ENCODE data around the gene MAN1B1. TPM values are rescaled to one million over a fixed set of nuclear protein-coding genes. Genes with fewer than 3 reads are reported as not detected.
"Not testable (repeated sequence)": the region's sequence is repeated elsewhere in the genome, so short reads cannot be mapped to it uniquely, and the experiment has no call there.

The MAN1B1 gene
- total RNA-seq, 1 experiment from 2014 or later = 46.5 TPM

- H3K9me3 Mint-ChIP-seq (ENCODE audit: unreplicated experiment); DNase-seq (ENCODE audit: unreplicated experiment); H3K36me3 Mint-ChIP-seq (ENCODE audit: insufficient read depth, unreplicated experiment); BruUV-seq (replicated peaks); H3K4me3 Mint-ChIP-seq (ENCODE audit: unreplicated experiment); H3K27me3 Mint-ChIP-seq (ENCODE audit: insufficient read depth, unreplicated experiment); H3K27ac Mint-ChIP-seq (ENCODE audit: low read depth, unreplicated experiment); intact Hi-C loops (cut with micrococcal nuclease): not testable (repeated sequence)
- POLR2A ChIA-PET = interaction anchor here (1.0 to 1.6 kb wide), 3 partner anchors 35 to 119 kb away, joined by 3 to 4 read pairs (median 4); partner anchors contain the start of genes MAN1B1, SSNA1 and TUBB4B
- H3K4me1 Mint-ChIP-seq (ENCODE audit: insufficient read depth, unreplicated experiment) = peaks cover 11% of the 10 kb centered on the region
- CTCF ChIA-PET = interaction anchor here (0.6 to 2.4 kb wide), 3 partner anchors 65 to 459 kb away, joined by 3 to 14 read pairs (median 3); partner anchors contain the start of gene RNF224
Observed at GRCh38 chr9:137121927-137122795, 35.4 kb downstream of the MAN1B1 start.

GRCh38 chr9:137122796-137123467 is 36.1 kb downstream of the MAN1B1 start:
- H3K27me3 Mint-ChIP-seq (ENCODE audit: insufficient read depth, unreplicated experiment); BruUV-seq (replicated peaks); H3K27ac Mint-ChIP-seq (ENCODE audit: low read depth, unreplicated experiment); H3K9me3 Mint-ChIP-seq (ENCODE audit: unreplicated experiment); H3K4me3 Mint-ChIP-seq (ENCODE audit: unreplicated experiment); H3K36me3 Mint-ChIP-seq (ENCODE audit: insufficient read depth, unreplicated experiment); intact Hi-C loops (cut with micrococcal nuclease); DNase-seq (ENCODE audit: unreplicated experiment): not testable (repeated sequence)
- ChIA-PET POLR2A (interaction anchor here (1.0 to 1.6 kb wide), 2 partner anchors 66 to 118 kb away, joined by 3 to 4 read pairs; partner anchors contain the start of genes SSNA1 and TUBB4B), CTCF (interaction anchor here (0.6 to 2.4 kb wide), 3 partner anchors 65 to 458 kb away, joined by 3 to 14 read pairs (median 3); partner anchors contain the start of gene RNF224)
- H3K4me1 Mint-ChIP-seq (ENCODE audit: insufficient read depth, unreplicated experiment) = peaks cover 18% of the 10 kb centered on the region

DNA sequence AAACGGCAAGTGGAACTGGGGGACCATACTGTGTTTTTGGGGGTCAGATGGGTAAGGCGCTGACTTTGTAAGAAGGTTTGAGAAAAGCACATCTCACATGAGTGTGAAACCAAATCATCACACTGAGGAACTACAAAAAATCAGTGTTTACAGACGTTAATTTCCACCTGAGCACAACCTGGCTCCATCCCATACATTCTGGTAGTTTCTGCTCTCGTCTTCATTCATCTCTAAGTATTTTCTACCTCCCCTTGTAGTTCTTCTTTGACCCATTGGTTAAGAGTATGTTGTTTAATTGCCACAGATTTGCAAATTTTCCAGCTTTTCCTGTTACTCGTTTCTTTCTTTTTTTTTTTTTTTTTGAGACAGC is 36.7 kb downstream of the MAN1B1 start:
- CTCF ChIA-PET = interaction anchor here (0.7 to 0.9 kb wide), 2 partner anchors 79 to 103 kb away, joined by 3 read pairs; no protein-coding TSS in a partner anchor
- DNase-seq (ENCODE audit: unreplicated experiment) = no peak
- BruUV-seq (replicated peaks) = no TSS peak
- H3K36me3 Mint-ChIP-seq (ENCODE audit: insufficient read depth, unreplicated experiment) = peaks cover 4% of the 10 kb centered on the region
- no peak overlapping the region for H3K4me3 Mint-ChIP-seq (ENCODE audit: unreplicated experiment)
- H3K27ac Mint-ChIP-seq (ENCODE audit: low read depth, unreplicated experiment) = no peak overlapping the region
- POLR2A ChIA-PET = interaction anchor here (1.6 kb wide), 1 partner anchor 65 kb away, joined by 4 read pairs; the partner anchor contains the start of gene SSNA1
- no peaks in the 10 kb centered on the region for H3K9me3 Mint-ChIP-seq (ENCODE audit: unreplicated experiment)
- peaks cover 23% of the 10 kb centered on the region for H3K4me1 Mint-ChIP-seq (ENCODE audit: insufficient read depth, unreplicated experiment)
- no peak for TF ChIP-seq CTCF (IDR thresholded peaks at IDR 0.05; ENCODE audit: unreplicated experiment)
- no peaks in the 10 kb centered on the region for H3K27me3 Mint-ChIP-seq (ENCODE audit: insufficient read depth, unreplicated experiment)
- intact Hi-C loops (cut with micrococcal nuclease) = no loop called here

DNA sequence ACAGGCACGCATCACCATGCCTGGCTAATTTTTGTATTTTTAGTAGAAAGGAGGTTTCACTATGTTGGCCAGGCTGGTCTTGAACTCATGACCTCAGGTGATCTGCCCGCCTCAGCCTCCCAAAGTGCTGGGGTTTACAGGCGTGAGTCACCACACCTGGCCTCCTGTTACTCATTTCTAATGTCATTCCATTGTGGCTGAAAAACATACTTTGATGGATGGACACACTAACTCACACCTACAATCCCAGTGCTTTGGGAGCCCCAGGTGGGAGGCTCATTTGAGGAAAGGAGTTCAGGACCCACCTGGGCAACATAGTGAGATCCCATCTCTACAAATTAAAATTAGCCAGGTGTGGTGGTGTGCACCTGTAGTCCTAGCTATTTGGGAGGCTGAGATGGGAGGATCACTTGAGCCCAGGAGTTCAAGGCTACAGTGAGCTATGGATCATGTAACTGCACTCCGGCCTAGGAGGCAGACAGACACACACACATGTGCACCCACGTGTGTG is 37.2 kb downstream of the MAN1B1 start:
- H3K9me3 Mint-ChIP-seq (ENCODE audit: unreplicated experiment); H3K4me3 Mint-ChIP-seq (ENCODE audit: unreplicated experiment); H3K27me3 Mint-ChIP-seq (ENCODE audit: insufficient read depth, unreplicated experiment); H3K36me3 Mint-ChIP-seq (ENCODE audit: insufficient read depth, unreplicated experiment); intact Hi-C loops (cut with micrococcal nuclease); DNase-seq (ENCODE audit: unreplicated experiment); H3K27ac Mint-ChIP-seq (ENCODE audit: low read depth, unreplicated experiment); BruUV-seq (replicated peaks): not testable (repeated sequence)
- ChIA-PET CTCF (interaction anchor here (0.7 to 0.9 kb wide), 2 partner anchors 80 to 103 kb away, joined by 3 read pairs; no protein-coding TSS in a partner anchor), POLR2A (interaction anchor here (1.6 kb wide), 1 partner anchor 65 kb away, joined by 4 read pairs; the partner anchor contains the start of gene SSNA1)
- H3K4me1 Mint-ChIP-seq (ENCODE audit: insufficient read depth, unreplicated experiment) = peaks cover 24% of the 10 kb centered on the region

DNA sequence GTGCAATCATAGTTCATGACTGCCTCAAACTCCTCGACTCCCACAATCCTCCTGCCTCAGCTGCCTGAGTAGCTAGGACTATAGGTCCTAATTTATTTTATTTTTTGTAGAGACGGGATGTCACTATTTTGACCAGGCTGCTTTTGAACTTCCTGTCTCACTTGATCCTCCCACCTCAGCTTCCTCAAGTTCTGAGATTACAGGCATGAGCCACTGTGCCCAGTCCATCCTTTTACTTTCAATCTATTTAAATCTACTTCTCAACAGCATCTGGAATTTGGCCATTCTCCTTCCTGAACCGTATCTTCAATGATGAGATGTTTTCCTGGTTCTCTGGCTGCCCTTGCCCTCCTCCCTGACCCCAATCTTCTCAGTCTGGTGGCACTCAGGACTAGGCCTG is 40.0 kb downstream of the MAN1B1 start:
- no peaks in the 10 kb centered on the region for H3K27me3 Mint-ChIP-seq (ENCODE audit: insufficient read depth, unreplicated experiment)
- no peak for TF ChIP-seq CTCF (IDR thresholded peaks at IDR 0.05; ENCODE audit: unreplicated experiment)
- peaks cover 24% of the 10 kb centered on the region for H3K4me1 Mint-ChIP-seq (ENCODE audit: insufficient read depth, unreplicated experiment)
- peaks cover 9% of the 10 kb centered on the region for H3K36me3 Mint-ChIP-seq (ENCODE audit: insufficient read depth, unreplicated experiment)
- CTCF ChIA-PET = interaction anchor here (0.7 to 2.2 kb wide), 6 partner anchors 12 to 360 kb away, joined by 3 to 9 read pairs (median 4); partner anchors contain the start of genes RNF224 and TPRN
- H3K9me3 Mint-ChIP-seq (ENCODE audit: unreplicated experiment) = no peaks in the 10 kb centered on the region
- DNase-seq (ENCODE audit: unreplicated experiment) = no peak
- no TSS peak for BruUV-seq (replicated peaks)
- POLR2A ChIA-PET = interaction anchor here (1.4 to 3.6 kb wide), 8 partner anchors 12 to 114 kb away, joined by 3 to 22 read pairs (median 6); partner anchors contain the start of genes ANAPC2, NDOR1, SSNA1 and TMEM203
- intact Hi-C loops (cut with micrococcal nuclease) = no loop called here
- peak overlapping the region; percentile 77 for H3K4me3 Mint-ChIP-seq (ENCODE audit: unreplicated experiment)
- peak overlapping the region; percentile 77 for H3K27ac Mint-ChIP-seq (ENCODE audit: low read depth, unreplicated experiment)

Measured in MCF 10A (cell line).